B cell (primary cell): ENCODE measurements around the gene L3MBTL1. TPM values are rescaled to one million over a fixed set of nuclear protein-coding genes. Genes with fewer than 3 reads are reported as not detected.
"Not testable (repeated sequence)": the region's sequence is repeated elsewhere in the genome, so short reads cannot be mapped to it uniquely, and the experiment has no call there.

Experiments
- ATAC-seq: fragments of 200-7000 bp; cut with Tn5 transposase; one replicate; pipeline ENCODE4 v1.10.0; 2021; ENCODE audit warnings: low read depth, mild to moderate bottlenecking, moderate number of reproducible peaks, moderate library complexity
- CTCF ChIA-PET: fragments of 350-600 bp; sonication (Branson Sonifier 250); formaldehyde crosslinking; loops from one replicate; lab custom pipeline; 2021; ENCODE audit warnings: antibody characterized with exemption, inconsistent platforms; lab: Charles Lee
- POLR2A ChIA-PET: fragments of 350-600 bp; sonication (Branson Sonifier 250); formaldehyde crosslinking; loops from one replicate; lab custom pipeline; 2021; ENCODE audit warnings: antibody characterized with exemption; lab: Charles Lee
- DNase-seq: peaks from one replicate; pipeline ENCODE4 v3.0.0; 2013
- H2AFZ ChIP-seq: 2 replicates; pipeline ENCODE4 v1.6.1; 2012; ENCODE audit warnings: mild to moderate bottlenecking, low read depth, low read length; ENCODE audit not compliant: insufficient read depth, poor library complexity, severe bottlenecking
- H3K27ac ChIP-seq, 2 donors: 1 replicate in 1 of 2; 2 replicates in 1 of 2; pipeline ENCODE4 v1.5.1; 2012 to 2013; ENCODE audit warnings: low read length in 2 of 2, mild to moderate bottlenecking in 2 of 2, moderate library complexity in 1 of 2
- H3K27me3 ChIP-seq, 4 experiments: fragments of 200-600 bp in 1 of 4; sonication (generic) in 1 of 4; replicated peaks in 1 of 4; 1 replicate in 2 of 4; 2 replicates in 2 of 4; pipeline versions ENCODE4 v1.6.1 to v1.7.0; 2013 to 2016; ENCODE audit warnings: low read length in 3 of 4, mild to moderate bottlenecking in 2 of 4, mixed read lengths in 1 of 4, moderate library complexity in 1 of 4; ENCODE audit not compliant: insufficient read depth in 4 of 4, control insufficient read depth in 3 of 4; ENCODE audit errors: control extremely low read depth in 1 of 4
- H3K36me3 ChIP-seq, 2 experiments: replicated peaks in 1 of 2; 1 replicate in 1 of 2; 2 replicates in 1 of 2; pipeline versions ENCODE4 v1.6.1 to v1.7.1; 2013; ENCODE audit warnings: low read length in 1 of 2; ENCODE audit not compliant: insufficient read depth in 2 of 2, control insufficient read depth in 1 of 2; ENCODE audit errors: control extremely low read depth in 1 of 2, extremely low read depth in 1 of 2
- H3K4me1 ChIP-seq, 2 donors: fragments of 200-600 bp in 1 of 2; sonication (generic) in 1 of 2; 1 replicate in 1 of 2; 2 replicates in 1 of 2; pipeline versions ENCODE4 v1.5.1 to v1.6.1; 2013 to 2017; ENCODE audit warnings: low read length in 2 of 2; ENCODE audit not compliant: control insufficient read depth in 2 of 2, insufficient read depth in 2 of 2
- H3K4me2 ChIP-seq: replicated peaks from 2 replicates; pipeline ENCODE3; 2012; ENCODE audit warnings: mild to moderate bottlenecking, low read depth, low read length; ENCODE audit not compliant: poor library complexity, severe bottlenecking
- H3K4me3 ChIP-seq, 5 experiments: fragments of 200-600 bp in 1 of 5; sonication (generic) in 1 of 5; 1 replicate in 3 of 5; 2 replicates in 2 of 5; pipeline versions ENCODE4 v1.5.1 to v1.7.0; 2011 to 2016; ENCODE audit warnings: low read length in 4 of 5, mild to moderate bottlenecking in 4 of 5, low read depth in 2 of 5, control low read depth in 1 of 5, moderate library complexity in 1 of 5; ENCODE audit not compliant: insufficient read depth in 1 of 5; ENCODE audit errors: control extremely low read depth in 1 of 5, extremely low read depth in 1 of 5
- H3K79me2 ChIP-seq: fragments of 200-600 bp; sonication (generic); one replicate; pipeline ENCODE4 v1.6.0; 2016; ENCODE audit warnings: low read length; ENCODE audit not compliant: control insufficient read depth, insufficient read depth
- H3K9ac ChIP-seq: fragments of 200-600 bp; sonication (generic); 2 replicates; pipeline ENCODE4 v1.6.1; 2017; ENCODE audit warnings: mild to moderate bottlenecking, low read length, moderate library complexity
- H3K9me3 ChIP-seq, 3 donors: one replicate each; pipeline versions ENCODE4 v1.6.1 to v1.7.1; 2013; ENCODE audit warnings: low read length in 2 of 3; ENCODE audit not compliant: control insufficient read depth in 2 of 3, insufficient read depth in 1 of 3; ENCODE audit errors: control extremely low read depth in 1 of 3
- H4K20me1 ChIP-seq: 2 replicates; pipeline ENCODE4 v1.6.0; 2012; ENCODE audit warnings: mild to moderate bottlenecking, low read length; ENCODE audit not compliant: insufficient read depth, control insufficient read depth, poor library complexity, severe bottlenecking
- H3K27ac Mint-ChIP-seq: one replicate; pipeline ENCODE4 v1.8.0; 2021; ENCODE audit warnings: mixed read lengths
- H3K27me3 Mint-ChIP-seq: one replicate; pipeline ENCODE4 v1.8.0; 2021; ENCODE audit warnings: mixed read lengths
- H3K4me1 Mint-ChIP-seq: one replicate; pipeline ENCODE4 v1.8.0; 2021; ENCODE audit warnings: mixed read lengths
- H3K4me3 Mint-ChIP-seq: one replicate; pipeline ENCODE4 v1.8.0; 2021; ENCODE audit warnings: mixed read lengths
- H3K9me3 Mint-ChIP-seq: one replicate; pipeline ENCODE4 v1.8.0; 2022; ENCODE audit warnings: mixed read lengths; ENCODE audit not compliant: insufficient read depth
- WGBS: methylation state at CpG from one replicate; pipeline ENCODE4 v1.1.5; 2013; ENCODE audit warnings: missing lambda C conversion rate; ENCODE audit not compliant: insufficient coverage; 5-methylcytosine and 5-hydroxymethylcytosine counted together
- intact Hi-C: fragments of 100-400 bp; cut with micrococcal nuclease; formaldehyde crosslinking; loops from one replicate; pipeline ENCODE4 v1.10.0; 2022
- polyA plus RNA-seq: library from polyadenylated mRNA; depleted of rRNA; stranded (reverse); fragments of >200 nt; gene quantifications from 2 replicates; pipeline ENCODE4 v1.2.3, GENCODE V29; 2012
- total RNA-seq, 2 donors: library from RNA; stranded (reverse); fragments of 120-200 nt in 1 of 2; gene quantifications; 1 replicate in 1 of 2; 2 replicates in 1 of 2; pipeline versions ENCODE4 v1.2.3 to v1.2.4, GENCODE V29; 2013 to 2022
- TF ChIP-seq, protein P1 (sequence below): fragments of 200-600 bp; IDR thresholded peaks from one replicate; pipeline ENCODE4 v1.8.0; 2022; ENCODE audit warnings: antibody characterized with exemption, mild to moderate bottlenecking

L3MBTL1 gene
- total and polyA plus RNA-seq, 2 donors (not counting 1 experiment from before 2014, with no cell fraction given), result 15.6 to 31.4 TPM

DNA sequence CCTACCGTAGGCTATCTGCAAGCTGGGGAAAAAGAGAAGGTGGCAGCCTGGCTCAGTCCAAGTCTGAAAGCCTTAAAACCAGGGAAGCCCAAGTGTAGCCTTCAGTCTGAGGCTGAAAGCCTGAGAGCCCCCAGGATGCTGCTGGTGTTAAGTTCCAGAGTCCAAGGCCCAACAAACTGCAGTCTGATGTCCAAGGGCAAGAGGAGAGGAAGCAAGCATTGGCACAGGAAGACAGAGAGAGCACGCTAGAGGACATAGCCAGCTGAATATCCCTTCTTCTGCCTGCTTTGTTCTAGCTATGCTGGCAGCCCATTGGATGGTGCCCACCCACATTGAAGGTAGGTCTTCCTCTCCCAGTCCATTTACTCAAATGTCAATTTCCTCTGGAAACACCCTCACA lies 12.1 kb upstream of the L3MBTL1 start:
- Histone ChIP-seq H3K9me3 (peaks cover 0 to 7% (median 0%) of the 10 kb centered on the region in 3 donors), H3K79me2 (no peaks in the 10 kb centered on the region), H3K36me3 (no peaks in the 10 kb centered on the region), H3K9ac (no peak overlapping the region), H3K27ac (no peak overlapping the region), H2AFZ (no peak overlapping the region), H3K4me2 (no peak overlapping the region), H3K4me3 (no peak overlapping the region), H4K20me1 (no peaks in the 10 kb centered on the region), H3K27me3 (peaks cover 0 to 2% (median 0%) of the 10 kb centered on the region in 4 experiments), H3K4me1 (no peaks in the 10 kb centered on the region)
- TF ChIP-seq, protein P1, sequence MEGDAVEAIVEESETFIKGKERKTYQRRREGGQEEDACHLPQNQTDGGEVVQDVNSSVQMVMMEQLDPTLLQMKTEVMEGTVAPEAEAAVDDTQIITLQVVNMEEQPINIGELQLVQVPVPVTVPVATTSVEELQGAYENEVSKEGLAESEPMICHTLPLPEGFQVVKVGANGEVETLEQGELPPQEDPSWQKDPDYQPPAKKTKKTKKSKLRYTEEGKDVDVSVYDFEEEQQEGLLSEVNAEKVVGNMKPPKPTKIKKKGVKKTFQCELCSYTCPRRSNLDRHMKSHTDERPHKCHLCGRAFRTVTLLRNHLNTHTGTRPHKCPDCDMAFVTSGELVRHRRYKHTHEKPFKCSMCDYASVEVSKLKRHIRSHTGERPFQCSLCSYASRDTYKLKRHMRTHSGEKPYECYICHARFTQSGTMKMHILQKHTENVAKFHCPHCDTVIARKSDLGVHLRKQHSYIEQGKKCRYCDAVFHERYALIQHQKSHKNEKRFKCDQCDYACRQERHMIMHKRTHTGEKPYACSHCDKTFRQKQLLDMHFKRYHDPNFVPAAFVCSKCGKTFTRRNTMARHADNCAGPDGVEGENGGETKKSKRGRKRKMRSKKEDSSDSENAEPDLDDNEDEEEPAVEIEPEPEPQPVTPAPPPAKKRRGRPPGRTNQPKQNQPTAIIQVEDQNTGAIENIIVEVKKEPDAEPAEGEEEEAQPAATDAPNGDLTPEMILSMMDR, result no peak
- Mint-ChIP-seq H3K27ac (no peak overlapping the region), H3K4me3 (no peak overlapping the region), H3K4me1 (no peaks in the 10 kb centered on the region), H3K27me3 (peaks cover 31% of the 10 kb centered on the region), H3K9me3 (no peaks in the 10 kb centered on the region)
- CTCF ChIA-PET, result no interaction called here
- no peak for DNase-seq
- no peak for ATAC-seq
- POLR2A ChIA-PET, result no interaction called here
- 73% methylated on average over 1 of the region's 2 CpGs for WGBS
- intact Hi-C loops, result no loop called here

DNA sequence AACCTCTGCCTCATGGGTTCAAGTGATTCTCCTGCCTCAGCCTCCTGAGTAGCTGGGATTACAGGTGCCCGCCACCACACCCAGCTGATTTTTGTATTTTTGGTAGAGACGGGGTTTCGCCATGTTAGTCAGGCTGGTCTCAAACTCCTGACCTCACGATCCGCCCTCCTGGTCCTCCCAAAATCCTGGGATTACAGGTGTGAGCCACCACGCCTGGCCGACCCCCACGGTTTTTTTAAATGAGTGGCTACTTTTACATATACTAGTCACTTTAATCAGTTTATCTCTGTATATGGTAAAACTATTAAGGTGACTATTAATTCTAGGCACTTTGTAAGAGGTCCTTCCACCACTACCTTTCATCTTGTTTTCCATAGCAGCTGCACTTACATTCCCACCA lies 5.5 kb upstream of the L3MBTL1 start:
- H3K79me2 ChIP-seq, CTCF ChIA-PET, H3K9me3 Mint-ChIP-seq, H3K4me1 ChIP-seq, H3K27ac Mint-ChIP-seq, intact Hi-C loops, H3K4me3 ChIP-seq, POLR2A ChIA-PET, H3K36me3 ChIP-seq, H3K9ac ChIP-seq, DNase-seq, ATAC-seq, H3K4me1 Mint-ChIP-seq, H4K20me1 ChIP-seq, H3K9me3 ChIP-seq, H3K4me2 ChIP-seq, H2AFZ ChIP-seq, H3K27ac ChIP-seq, H3K4me3 Mint-ChIP-seq: not testable (repeated sequence)
- peaks cover 0 to 16% (median 4%) of the 10 kb centered on the region in 4 experiments for H3K27me3 ChIP-seq
- H3K27me3 Mint-ChIP-seq, result peaks cover 38% of the 10 kb centered on the region
- WGBS, result no CpG with 5 or more reads among the region's 8 CpGs
